Ishikawa (cell line): Measurements from ENCODE around the gene PAH.

Experiments
- CEBPB ChIP-seq: IDR thresholded peaks from 2 replicates; pipeline ENCODE4 v1.6.1; 2012
- CREB1 ChIP-seq: IDR thresholded peaks from 2 replicates; pipeline ENCODE4 v1.6.1; 2012; ENCODE audit warnings: low read depth
- EGR1 ChIP-seq: IDR thresholded peaks from 2 replicates; pipeline ENCODE4 v1.6.1; 2012
- EP300 ChIP-seq: IDR thresholded peaks from 2 replicates; pipeline ENCODE4 v1.6.1; 2012; ENCODE audit warnings: borderline replicate concordance
- MAX ChIP-seq: IDR thresholded peaks from 2 replicates; pipeline ENCODE4 v1.6.1; 2012
- NFIC ChIP-seq: IDR thresholded peaks from 2 replicates; pipeline ENCODE4 v1.6.1; 2012
- RAD21 ChIP-seq: IDR thresholded peaks from 2 replicates; pipeline ENCODE4 v1.6.1; 2012; ENCODE audit warnings: low read depth
- REST ChIP-seq: IDR thresholded peaks from 2 replicates; pipeline ENCODE4 v1.6.1; 2012; ENCODE audit warnings: low read depth, mild to moderate bottlenecking
- TAF1 ChIP-seq: IDR thresholded peaks from 2 replicates; pipeline ENCODE4 v1.6.1; 2012; ENCODE audit warnings: low read depth, mild to moderate bottlenecking
- TEAD4 ChIP-seq: IDR thresholded peaks from 2 replicates; pipeline ENCODE4 v1.6.1; 2012
- YY1 ChIP-seq: IDR thresholded peaks from 2 replicates; pipeline ENCODE4 v1.6.1; 2012; ENCODE audit warnings: low read depth
- TF ChIP-seq, protein P1 (sequence below): IDR thresholded peaks from 2 replicates; pipeline ENCODE4 v1.6.1; 2012

DNA sequence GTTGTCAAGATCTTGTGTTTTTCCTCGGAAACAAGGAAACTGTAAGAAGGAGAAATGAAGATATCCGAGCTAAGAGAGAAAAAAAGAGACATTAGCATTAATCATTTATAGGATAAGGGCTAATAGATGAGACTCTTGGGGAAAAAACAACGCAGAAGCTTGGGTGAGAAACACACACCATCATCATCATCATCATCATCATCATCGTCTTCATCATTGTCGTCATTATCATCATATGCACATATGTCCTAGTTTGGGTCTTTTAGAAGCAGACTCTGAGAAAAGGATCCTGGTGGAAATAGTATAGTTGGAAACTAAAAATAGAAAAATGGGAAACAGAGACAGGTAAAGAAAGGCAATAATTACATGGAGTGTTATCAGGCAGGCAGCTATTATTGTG is 95.9 kb downstream of the PAH start:
- TF ChIP-seq NFIC: no peak
- no peak for TF ChIP-seq REST
- TF ChIP-seq TAF1: no peak
- TF ChIP-seq RAD21: no peak
- TF ChIP-seq, protein P1, sequence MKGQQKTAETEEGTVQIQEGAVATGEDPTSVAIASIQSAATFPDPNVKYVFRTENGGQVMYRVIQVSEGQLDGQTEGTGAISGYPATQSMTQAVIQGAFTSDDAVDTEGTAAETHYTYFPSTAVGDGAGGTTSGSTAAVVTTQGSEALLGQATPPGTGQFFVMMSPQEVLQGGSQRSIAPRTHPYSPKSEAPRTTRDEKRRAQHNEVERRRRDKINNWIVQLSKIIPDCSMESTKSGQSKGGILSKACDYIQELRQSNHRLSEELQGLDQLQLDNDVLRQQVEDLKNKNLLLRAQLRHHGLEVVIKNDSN: no peak
- no peak for TF ChIP-seq MAX
- TF ChIP-seq EP300: no peak
- no peak for TF ChIP-seq CREB1
- TF ChIP-seq CEBPB: no peak
- no peak for TF ChIP-seq YY1
- TF ChIP-seq TEAD4: no peak
- no peak for TF ChIP-seq EGR1
